ENCODE data around the gene ATM. TPM values are rescaled to one million over a fixed set of nuclear protein-coding genes. Genes with fewer than 3 reads are reported as not detected.

Gene ATM
- total and polyA plus RNA-seq, 4 donors, result 18.3 to 123 (median 43.8) TPM

GRCh38 chr11:108226036-108226435 lies 3.2 kb downstream of the ATM start:
- no peak for ATAC-seq (ENCODE audit: low FRiP score)
- intact Hi-C loops (cut with DNase I), result loop anchor here (10.0 kb wide), 2 partner anchors 269 to 1869 kb away; partner anchors contain the start of genes POGLUT3 (in 1 of the 2) and ZC3H12C (in 1 of the 2)
- 94 to 95% methylated on average over 2 of the region's 2 CpGs for WGBS, 2 donors
- H3K27me3 ChIP-seq (ENCODE audit: control insufficient read depth in 1 of 2, insufficient read depth in 2 of 2, low read length in 1 of 2), result no peaks in the 10 kb centered on the region
- no peak overlapping the region for H3K4me3 ChIP-seq (ENCODE audit: low read length in 2 of 2)
- no peaks in the 10 kb centered on the region for H3K9me3 ChIP-seq (ENCODE audit: control insufficient read depth, low read length)
- no peak for DNase-seq
- H3K36me3 ChIP-seq (ENCODE audit: control insufficient read depth in 1 of 2, insufficient read depth in 2 of 2, low read length in 1 of 2), result peaks cover 0 to 4% of the 10 kb centered on the region in 2 donors
- H3K4me1 ChIP-seq (ENCODE audit: control insufficient read depth in 1 of 2, insufficient read depth in 2 of 2, low read length in 2 of 2), result peaks cover 0 to 11% of the 10 kb centered on the region in 2 donors
- H3K27ac ChIP-seq (ENCODE audit: low read depth in 1 of 2, low read length in 2 of 2), result no peak overlapping the region

DNA sequence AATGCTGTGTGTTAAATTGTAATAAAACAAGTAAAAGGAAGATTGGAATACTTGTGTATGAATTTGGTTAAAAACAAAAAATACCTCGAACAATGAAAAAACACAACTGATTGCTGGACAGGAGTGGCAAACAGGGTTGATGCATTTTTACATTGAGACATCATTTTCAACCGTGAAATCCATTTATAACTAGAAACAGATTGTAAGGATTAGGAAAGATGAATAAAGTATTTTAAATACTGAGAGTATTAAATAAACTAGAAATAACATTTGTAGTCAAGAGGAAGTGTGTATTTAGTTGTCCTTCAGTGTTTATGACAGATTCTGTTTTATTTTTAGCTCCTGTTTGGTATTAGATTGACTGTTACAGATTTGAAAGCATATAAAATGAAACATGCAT lies 5.4 kb downstream of the ATM start:
- H3K36me3 ChIP-seq (ENCODE audit: control insufficient read depth in 1 of 2, insufficient read depth in 2 of 2, low read length in 1 of 2), result peaks cover 0 to 4% of the 10 kb centered on the region in 2 donors
- intact Hi-C loops (cut with DNase I), result loop anchor here (10.0 kb wide), 2 partner anchors 267 to 1867 kb away; partner anchors contain the start of genes POGLUT3 (in 1 of the 2) and ZC3H12C (in 1 of the 2)
- 86 to 92% methylated on average over 2 of the region's 2 CpGs for WGBS, 2 donors

DNA sequence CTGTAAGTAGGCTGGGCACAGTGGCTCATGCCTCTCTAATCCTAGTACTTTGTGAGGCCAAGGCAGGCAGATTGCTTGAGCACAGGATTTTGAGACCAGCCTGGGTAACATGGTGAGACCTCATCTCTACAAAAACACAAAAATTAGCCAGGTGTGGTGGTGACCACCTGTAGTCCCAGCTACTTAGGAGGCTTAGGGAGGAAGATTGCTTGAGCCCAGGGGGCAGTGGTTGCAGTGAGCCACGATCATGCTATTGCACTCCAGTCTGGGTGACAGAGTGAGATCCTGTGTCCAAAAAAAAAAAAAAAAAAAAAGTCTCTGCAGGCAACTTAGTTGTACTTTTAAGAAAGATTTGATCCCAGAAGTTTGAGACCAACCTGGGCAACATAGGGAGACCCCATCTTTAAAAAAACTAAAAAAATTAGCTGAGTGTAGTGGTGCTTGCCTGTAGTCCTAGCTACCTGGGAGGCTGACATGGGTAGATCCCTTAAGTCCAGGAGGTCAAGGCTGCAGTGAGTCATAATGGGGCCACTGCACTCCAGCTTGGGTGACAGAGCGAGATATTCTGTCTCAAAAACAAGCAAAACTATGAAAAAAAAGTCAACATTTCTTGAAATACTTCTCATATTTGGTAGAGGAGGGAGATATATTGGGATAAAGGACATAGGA lies 10.5 kb downstream of the ATM start:
- H3K4me3 ChIP-seq (ENCODE audit: low read length in 2 of 2), result no peak overlapping the region
- H3K9me3 ChIP-seq (ENCODE audit: control insufficient read depth, low read length), result no peaks in the 10 kb centered on the region
- no peaks in the 10 kb centered on the region for H3K4me1 ChIP-seq (ENCODE audit: control insufficient read depth in 1 of 2, insufficient read depth in 2 of 2, low read length in 2 of 2)
- H3K27ac ChIP-seq (ENCODE audit: low read depth in 1 of 2, low read length in 2 of 2), result no peak overlapping the region
- no peak for ATAC-seq (ENCODE audit: low FRiP score)
- DNase-seq, result no peak
- H3K36me3 ChIP-seq (ENCODE audit: control insufficient read depth in 1 of 2, insufficient read depth in 2 of 2, low read length in 1 of 2), result peaks cover 4 to 8% of the 10 kb centered on the region in 2 donors
- WGBS, 2 donors, result 93 to 94% methylated on average over 2 of the region's 2 CpGs
- H3K27me3 ChIP-seq (ENCODE audit: control insufficient read depth in 1 of 2, insufficient read depth in 2 of 2, low read length in 1 of 2), result no peaks in the 10 kb centered on the region
- intact Hi-C loops (cut with DNase I), result no loop called here

More for the DNA sequence above, 5.4 kb downstream of the ATM start:
- Histone ChIP-seq H3K4me3 (ENCODE audit: low read length in 2 of 2) (no peak overlapping the region), H3K27me3 (ENCODE audit: control insufficient read depth in 1 of 2, insufficient read depth in 2 of 2, low read length in 1 of 2) (no peaks in the 10 kb centered on the region), H3K4me1 (ENCODE audit: control insufficient read depth in 1 of 2, insufficient read depth in 2 of 2, low read length in 2 of 2) (peaks cover 0 to 10% of the 10 kb centered on the region in 2 donors), H3K27ac (ENCODE audit: low read depth in 1 of 2, low read length in 2 of 2) (no peak overlapping the region), H3K9me3 (ENCODE audit: control insufficient read depth, low read length) (no peaks in the 10 kb centered on the region)
- DNase-seq (no peak), ATAC-seq (ENCODE audit: low FRiP score) (no peak)

DNA sequence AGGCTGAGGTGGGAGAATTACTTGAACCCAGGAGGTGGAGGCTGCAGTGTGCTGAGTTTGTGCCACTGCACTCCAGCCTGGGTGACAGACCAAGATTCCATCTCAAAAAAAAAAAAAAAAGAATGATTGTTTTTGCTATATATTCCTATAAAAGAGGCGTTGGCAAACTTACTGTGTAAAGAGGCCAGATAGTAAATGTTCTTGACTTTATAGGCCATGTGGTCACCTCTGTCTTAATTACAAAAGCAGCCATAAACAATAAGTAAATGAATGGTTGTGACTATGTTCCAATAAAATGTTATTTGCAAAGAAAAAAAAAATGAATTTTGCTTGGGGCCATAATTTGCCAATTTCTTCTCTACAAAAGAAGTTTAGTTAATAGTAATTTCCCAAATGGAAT lies 12.3 kb downstream of the ATM start:
- WGBS, 2 donors, result 86 to 92% methylated on average over 1 of the region's 1 CpG
- no peak for ATAC-seq (ENCODE audit: low FRiP score)
- DNase-seq, result no peak
- no peaks in the 10 kb centered on the region for H3K9me3 ChIP-seq (ENCODE audit: control insufficient read depth, low read length)
- no peak overlapping the region for H3K4me3 ChIP-seq (ENCODE audit: low read length in 2 of 2)
- no peak overlapping the region for H3K27ac ChIP-seq (ENCODE audit: low read depth in 1 of 2, low read length in 2 of 2)
- H3K36me3 ChIP-seq (ENCODE audit: control insufficient read depth in 1 of 2, insufficient read depth in 2 of 2, low read length in 1 of 2), result peaks cover 0 to 8% of the 10 kb centered on the region in 2 donors
- no peaks in the 10 kb centered on the region for H3K4me1 ChIP-seq (ENCODE audit: control insufficient read depth in 1 of 2, insufficient read depth in 2 of 2, low read length in 2 of 2)
- intact Hi-C loops (cut with DNase I), result no loop called here
- H3K27me3 ChIP-seq (ENCODE audit: control insufficient read depth in 1 of 2, insufficient read depth in 2 of 2, low read length in 1 of 2), result no peaks in the 10 kb centered on the region

GRCh38 chr11:108235633-108236032 lies 12.8 kb downstream of the ATM start:
- H3K36me3 ChIP-seq (ENCODE audit: control insufficient read depth in 1 of 2, insufficient read depth in 2 of 2, low read length in 1 of 2), result peaks cover 0 to 8% of the 10 kb centered on the region in 2 donors
- intact Hi-C loops (cut with DNase I), result no loop called here

DNA sequence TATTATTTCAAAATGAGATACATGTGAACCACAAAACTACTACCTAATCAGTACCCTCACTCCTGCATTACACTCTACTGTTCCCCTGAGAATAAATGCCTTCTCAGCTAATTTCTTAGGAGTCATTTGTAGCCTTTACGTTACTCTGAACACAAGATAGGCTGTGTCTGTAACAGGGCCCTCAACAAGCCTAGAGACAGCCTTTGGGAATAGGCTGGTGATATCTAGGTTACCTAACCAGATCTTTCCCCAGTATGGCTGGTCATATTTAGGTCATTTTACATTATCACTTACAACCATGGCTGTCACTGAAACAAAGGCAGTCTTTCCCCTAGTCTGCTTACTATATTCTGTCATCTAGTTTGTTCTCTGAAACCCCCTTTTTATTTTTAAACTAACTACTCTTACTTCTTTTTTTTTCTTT lies 14.2 kb downstream of the ATM start:
- ATAC-seq (ENCODE audit: low FRiP score) (no peak), DNase-seq (no peak)
- Histone ChIP-seq H3K9me3 (ENCODE audit: control insufficient read depth, low read length) (no peaks in the 10 kb centered on the region), H3K27me3 (ENCODE audit: control insufficient read depth in 1 of 2, insufficient read depth in 2 of 2, low read length in 1 of 2) (no peaks in the 10 kb centered on the region), H3K4me3 (ENCODE audit: low read length in 2 of 2) (no peak overlapping the region), H3K36me3 (ENCODE audit: control insufficient read depth in 1 of 2, insufficient read depth in 2 of 2, low read length in 1 of 2) (peaks cover 0 to 8% of the 10 kb centered on the region in 2 donors), H3K4me1 (ENCODE audit: control insufficient read depth in 1 of 2, insufficient read depth in 2 of 2, low read length in 2 of 2) (no peaks in the 10 kb centered on the region), H3K27ac (ENCODE audit: low read depth in 1 of 2, low read length in 2 of 2) (no peak overlapping the region)
- intact Hi-C loops (cut with DNase I), result no loop called here
- WGBS, 2 donors, result 92 to 97% methylated on average over 1 of the region's 1 CpG

More at GRCh38 chr11:108235633-108236032, 12.8 kb downstream of the ATM start:
- Histone ChIP-seq H3K4me1 (ENCODE audit: control insufficient read depth in 1 of 2, insufficient read depth in 2 of 2, low read length in 2 of 2) (no peaks in the 10 kb centered on the region), H3K27ac (ENCODE audit: low read depth in 1 of 2, low read length in 2 of 2) (no peak overlapping the region), H3K4me3 (ENCODE audit: low read length in 2 of 2) (no peak overlapping the region), H3K9me3 (ENCODE audit: control insufficient read depth, low read length) (no peaks in the 10 kb centered on the region), H3K27me3 (ENCODE audit: control insufficient read depth in 1 of 2, insufficient read depth in 2 of 2, low read length in 1 of 2) (no peaks in the 10 kb centered on the region)
- DNase-seq, result no peak
- WGBS, 2 donors, result 94 to 96% methylated on average over 2 of the region's 2 CpGs
- ATAC-seq (ENCODE audit: low FRiP score), result no peak

DNA sequence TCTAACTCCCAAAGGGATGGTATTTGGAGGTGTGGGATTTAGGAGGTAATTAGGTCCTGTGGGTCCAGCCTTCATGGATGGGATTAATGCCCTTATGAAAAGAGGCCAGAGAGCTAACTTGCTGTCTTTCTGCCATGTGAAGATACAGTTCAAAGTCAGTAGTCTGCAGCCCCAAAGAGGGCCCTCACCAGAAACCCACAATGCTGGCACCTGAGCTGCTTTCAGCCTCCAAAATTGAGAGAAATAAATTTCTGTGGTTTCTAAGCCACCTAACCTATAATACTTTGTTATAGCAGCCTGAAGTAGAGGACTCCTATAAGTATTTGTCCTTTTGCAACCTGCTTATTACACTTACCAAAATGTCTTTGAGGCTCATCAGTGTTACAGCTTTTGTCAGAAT lies 16.2 kb downstream of the ATM start:
- DNase-seq (no peak), ATAC-seq (ENCODE audit: low FRiP score) (no peak)
- Histone ChIP-seq H3K36me3 (ENCODE audit: control insufficient read depth in 1 of 2, insufficient read depth in 2 of 2, low read length in 1 of 2) (peaks cover 0 to 8% of the 10 kb centered on the region in 2 donors), H3K9me3 (ENCODE audit: control insufficient read depth, low read length) (no peaks in the 10 kb centered on the region), H3K27me3 (ENCODE audit: control insufficient read depth in 1 of 2, insufficient read depth in 2 of 2, low read length in 1 of 2) (no peaks in the 10 kb centered on the region), H3K27ac (ENCODE audit: low read depth in 1 of 2, low read length in 2 of 2) (no peak overlapping the region), H3K4me1 (ENCODE audit: control insufficient read depth in 1 of 2, insufficient read depth in 2 of 2, low read length in 2 of 2) (no peaks in the 10 kb centered on the region), H3K4me3 (ENCODE audit: low read length in 2 of 2) (no peak overlapping the region)
- intact Hi-C loops (cut with DNase I), result no loop called here

DNA sequence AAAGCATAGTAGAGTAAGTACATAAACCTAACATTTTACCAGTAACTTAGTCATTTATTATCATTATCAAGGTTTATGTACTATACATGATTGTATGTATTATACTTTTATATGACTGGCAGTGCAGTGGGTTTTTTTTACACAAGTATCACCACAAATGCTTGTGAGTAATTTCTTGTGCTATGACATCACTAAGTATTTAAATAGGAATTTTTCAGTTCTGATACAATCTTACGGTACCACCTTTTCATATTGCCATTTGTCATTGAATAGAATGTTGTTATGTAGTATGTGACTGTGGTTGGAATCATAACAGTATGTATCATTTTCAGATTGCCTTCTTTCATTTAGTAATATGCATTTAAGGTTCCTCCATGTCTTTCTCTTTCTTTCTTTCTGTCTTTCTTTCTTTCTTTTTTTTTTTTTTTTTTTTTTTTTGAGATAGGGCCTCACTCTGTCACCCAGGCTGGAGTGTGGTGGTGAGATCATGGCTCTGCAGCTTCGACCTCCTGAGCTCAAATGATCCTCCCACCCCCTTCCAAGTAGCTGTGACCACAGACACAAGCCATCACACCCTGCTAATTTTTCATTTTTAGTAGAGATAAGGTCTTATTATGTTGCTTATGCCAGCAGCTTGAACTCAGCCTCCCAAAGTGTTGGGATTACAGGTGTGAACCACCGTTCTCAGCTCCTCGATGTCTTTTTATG lies 18.6 kb downstream of the ATM start:
- WGBS, 2 donors, result 79 to 91% methylated on average over 4 of the region's 4 CpGs
- no peak for ATAC-seq (ENCODE audit: low FRiP score)
- Histone ChIP-seq H3K4me3 (ENCODE audit: low read length in 2 of 2) (no peak overlapping the region), H3K36me3 (ENCODE audit: control insufficient read depth in 1 of 2, insufficient read depth in 2 of 2, low read length in 1 of 2) (peaks cover 0 to 4% of the 10 kb centered on the region in 2 donors), H3K9me3 (ENCODE audit: control insufficient read depth, low read length) (no peaks in the 10 kb centered on the region), H3K27me3 (ENCODE audit: control insufficient read depth in 1 of 2, insufficient read depth in 2 of 2, low read length in 1 of 2) (no peaks in the 10 kb centered on the region), H3K27ac (ENCODE audit: low read depth in 1 of 2, low read length in 2 of 2) (no peak overlapping the region), H3K4me1 (ENCODE audit: control insufficient read depth in 1 of 2, insufficient read depth in 2 of 2, low read length in 2 of 2) (no peaks in the 10 kb centered on the region)
- intact Hi-C loops (cut with DNase I), result no loop called here
- DNase-seq, result no peak

DNA sequence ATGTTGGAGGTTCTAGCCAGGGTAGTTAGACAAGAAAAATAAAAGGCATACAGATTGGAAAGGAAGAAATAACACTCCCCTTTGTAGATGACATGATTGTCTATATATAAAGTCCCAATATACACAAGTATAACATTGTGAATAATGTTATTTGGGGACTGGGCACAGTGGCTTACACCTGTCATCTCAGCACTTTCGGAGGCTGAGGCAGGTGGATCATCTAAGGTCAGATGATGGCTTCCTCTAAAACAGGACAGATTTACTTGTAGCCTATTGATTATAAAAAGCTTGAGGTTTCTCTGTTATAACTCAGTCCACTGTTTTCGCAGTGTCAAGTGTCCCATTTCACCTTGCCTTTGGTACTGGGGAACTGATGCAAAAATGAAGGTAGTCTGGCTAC lies 19.6 kb downstream of the ATM start:
- intact Hi-C loops (cut with DNase I), result no loop called here
- Histone ChIP-seq H3K4me1 (ENCODE audit: control insufficient read depth in 1 of 2, insufficient read depth in 2 of 2, low read length in 2 of 2) (no peaks in the 10 kb centered on the region), H3K9me3 (ENCODE audit: control insufficient read depth, low read length) (no peaks in the 10 kb centered on the region), H3K4me3 (ENCODE audit: low read length in 2 of 2) (no peak overlapping the region), H3K36me3 (ENCODE audit: control insufficient read depth in 1 of 2, insufficient read depth in 2 of 2, low read length in 1 of 2) (no peaks in the 10 kb centered on the region), H3K27ac (ENCODE audit: low read depth in 1 of 2, low read length in 2 of 2) (no peak overlapping the region), H3K27me3 (ENCODE audit: control insufficient read depth in 1 of 2, insufficient read depth in 2 of 2, low read length in 1 of 2) (no peaks in the 10 kb centered on the region)
- 97 to 98% methylated on average over 2 of the region's 2 CpGs for WGBS, 2 donors
- no peak for DNase-seq
- no peak for ATAC-seq (ENCODE audit: low FRiP score)

All from aorta (tissue), 5 donors.